ENCODE results near the gene KRI1.

GRCh38 chr19:10516671-10517286, 49.0 kb downstream of the KRI1 start:
- TF ChIP-seq CTCF (IDR thresholded peaks at IDR 0.05) (no peak), POLR2A (IDR thresholded peaks at IDR 0.05) (no peak)

Measured in ovary (tissue), 3 donors.